NCI-H748 (cell line): ENCODE results near the gene DENND5B.
A peak's percentile ranks its signal among the peaks of the same experiment; 100 is the strongest.

Experiments
- DNase-seq: peaks from one replicate; lab custom pipeline; 2025; ENCODE audit not compliant: unreplicated experiment; lab: John Stamatoyannopoulos, UW

DENND5B gene

GRCh38 chr12:31342286-31342685 lies 248.7 kb downstream of the DENND5B start:
- no peak for DNase-seq

GRCh38 chr12:31339831-31340622 lies 250.9 kb downstream of the DENND5B start:
- peak; percentile 18 for DNase-seq

DNA sequence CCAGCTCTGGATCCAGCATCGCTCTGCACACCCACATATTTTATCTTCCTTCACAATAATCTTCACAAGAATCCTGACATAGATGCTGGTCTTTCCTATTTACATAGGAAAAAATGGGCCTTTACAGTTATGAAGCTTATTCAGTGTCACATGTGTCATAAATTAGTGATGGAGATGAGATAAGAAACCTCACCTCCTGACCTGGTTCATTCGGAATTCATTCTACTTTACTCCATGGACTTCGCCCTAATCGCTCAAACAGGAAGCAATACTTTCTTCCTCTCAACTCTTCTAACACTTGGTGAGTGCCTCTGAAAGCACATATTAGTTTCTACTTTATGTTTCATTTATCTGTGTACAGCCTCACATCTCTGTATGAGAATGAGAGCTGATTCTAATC lies 253.0 kb downstream of the DENND5B start:
- no peak for DNase-seq
